H1 (cell line): ENCODE measurements around the gene TYW5. TPM values are rescaled to one million over a fixed set of nuclear protein-coding genes. Genes with fewer than 3 reads are reported as not detected.

Experiments
- CTCF ChIA-PET: fragments of 300-600 bp; sonication (Branson Sonifier 250); formaldehyde crosslinking; loops from one replicate; lab custom pipeline; 2021; ENCODE audit not compliant: partially characterized antibody; lab: Charles Lee
- POLR2A ChIA-PET: fragments of 300-600 bp; sonication (Branson Sonifier 250); formaldehyde crosslinking; loops from one replicate; lab custom pipeline; 2021; ENCODE audit warnings: inconsistent platforms; ENCODE audit not compliant: partially characterized antibody; lab: Charles Lee
- DNase-seq, 2 experiments: peaks; one replicate each; pipeline versions ENCODE4 v3.0.0 to v3.0.0-alpha.2; 2010 to 2022; ENCODE audit warnings: low spot score in 2 of 2, low read depth in 1 of 2, mixed read lengths in 1 of 2
- FAIRE-seq: peaks from 2 replicates; lab custom pipeline; 2011; peaks lifted over from hg19 to GRCh38; lab: Jason Lieb, UNC
- H2AFZ ChIP-seq: 2 replicates; pipeline ENCODE4 v1.8.1; 2012; ENCODE audit warnings: low read length, inconsistent platforms
- H2AK5ac ChIP-seq: 2 replicates; pipeline ENCODE4 v1.6.1; 2013; ENCODE audit warnings: low read depth, low read length
- H2BK120ac ChIP-seq: replicated peaks from 2 replicates; pipeline ENCODE3; 2013; ENCODE audit warnings: low read depth, low read length, inconsistent platforms
- H2BK12ac ChIP-seq: 2 replicates; pipeline ENCODE4 v1.6.1; 2013; ENCODE audit warnings: low read depth, low read length
- H2BK15ac ChIP-seq: 2 replicates; pipeline ENCODE4 v1.6.1; 2013; ENCODE audit warnings: low read length
- H2BK20ac ChIP-seq: 2 replicates; pipeline ENCODE4 v1.6.1; 2013; ENCODE audit warnings: low read length
- H2BK5ac ChIP-seq: 2 replicates; pipeline ENCODE4 v1.6.1; 2013; ENCODE audit warnings: low read depth, low read length
- H3K14ac ChIP-seq: 2 replicates; pipeline ENCODE4 v1.6.1; 2013; ENCODE audit warnings: inconsistent platforms; ENCODE audit not compliant: insufficient read length
- H3K18ac ChIP-seq: 2 replicates; pipeline ENCODE4 v1.6.1; 2013; ENCODE audit warnings: low read length; ENCODE audit errors: extremely low read depth
- H3K23ac ChIP-seq: 2 replicates; pipeline ENCODE4 v1.6.1; 2013; ENCODE audit warnings: inconsistent platforms; ENCODE audit not compliant: insufficient read length
- H3K23me2 ChIP-seq: 2 replicates; pipeline ENCODE4 v1.6.1; 2013; ENCODE audit warnings: low read depth, low read length
- H3K27ac ChIP-seq: 2 replicates; pipeline ENCODE4 v1.6.1; 2011; ENCODE audit warnings: low read depth, low read length, inconsistent platforms
- H3K27me3 ChIP-seq, 4 experiments: replicated peaks in 1 of 4; 1 replicate in 1 of 4; 2 replicates in 3 of 4; pipeline versions ENCODE4 v1.6.1 to v1.8.1; 2011 to 2013; ENCODE audit warnings: low read length in 3 of 4, mild to moderate bottlenecking in 3 of 4, inconsistent platforms in 2 of 4, mixed read lengths in 2 of 4, moderate library complexity in 1 of 4; ENCODE audit not compliant: control insufficient read depth in 3 of 4, insufficient read depth in 3 of 4; ENCODE audit errors: extremely low read depth in 1 of 4
- H3K36me3 ChIP-seq, 4 experiments: 2 replicates each; pipeline versions ENCODE4 v1.6.1 to v1.8.1; 2011 to 2013; ENCODE audit warnings: mild to moderate bottlenecking in 4 of 4, low read length in 3 of 4, moderate library complexity in 2 of 4, control low read depth in 1 of 4, inconsistent platforms in 1 of 4; ENCODE audit not compliant: insufficient read depth in 4 of 4, control insufficient read depth in 2 of 4
- H3K4ac ChIP-seq: replicated peaks from 2 replicates; pipeline ENCODE3; 2013; ENCODE audit warnings: low read length, low read depth, mixed read lengths, inconsistent platforms; ENCODE audit not compliant: insufficient read length
- H3K4me1 ChIP-seq, 4 experiments: replicated peaks in 1 of 4; 1 replicate in 1 of 4; 2 replicates in 3 of 4; pipeline versions ENCODE4 v1.6.1 to v1.8.1; 2011 to 2013; ENCODE audit warnings: low read length in 3 of 4, inconsistent platforms in 2 of 4, mixed read lengths in 1 of 4; ENCODE audit not compliant: insufficient read depth in 4 of 4, control insufficient read depth in 3 of 4
- H3K4me2 ChIP-seq, 2 experiments: 2 replicates each; pipeline versions ENCODE4 v1.6.1 to v1.8.1; 2011 to 2013; ENCODE audit warnings: low read depth in 2 of 2, low read length in 2 of 2, control low read depth in 1 of 2, inconsistent platforms in 1 of 2, mild to moderate bottlenecking in 1 of 2; ENCODE audit not compliant: insufficient read depth in 1 of 2
- H3K4me3 ChIP-seq, 4 experiments: fragments of 200-600, 300-600 bp in 1 of 4; sonication (generic), shearing (Covaris generic), sonication (Bioruptor Twin) in 1 of 4; 2 replicates each; pipeline versions ENCODE4 v1.5.1 to v1.8.1; 2011 to 2016; ENCODE audit warnings: low read length in 4 of 4, low read depth in 3 of 4, control low read depth in 2 of 4, inconsistent platforms in 2 of 4, mild to moderate bottlenecking in 2 of 4, mixed read lengths in 1 of 4, moderate library complexity in 1 of 4; ENCODE audit not compliant: insufficient read depth in 2 of 4; ENCODE audit errors: extremely low read depth in 1 of 4
- H3K56ac ChIP-seq: replicated peaks from 2 replicates; pipeline ENCODE3; 2013; ENCODE audit warnings: low read depth, mild to moderate bottlenecking, mixed read lengths, low read length, inconsistent platforms; ENCODE audit not compliant: insufficient read length
- H3K79me1 ChIP-seq: 2 replicates; pipeline ENCODE4 v1.6.1; 2013; ENCODE audit warnings: low read depth, low read length, control low read depth
- H3K79me2 ChIP-seq, 2 experiments: 2 replicates each; pipeline versions ENCODE4 v1.6.1 to v1.8.1; 2012 to 2013; ENCODE audit warnings: low read length in 2 of 2, mild to moderate bottlenecking in 2 of 2, inconsistent platforms in 1 of 2; ENCODE audit not compliant: insufficient read depth in 2 of 2, control insufficient read depth in 1 of 2
- H3K9ac ChIP-seq, 4 experiments: replicated peaks in 1 of 4; 1 replicate in 1 of 4; 2 replicates in 3 of 4; pipeline versions ENCODE4 v1.6.1 to v1.8.1; 2011 to 2013; ENCODE audit warnings: low read depth in 3 of 4, low read length in 3 of 4, control low read depth in 2 of 4, mild to moderate bottlenecking in 2 of 4, moderate library complexity in 2 of 4, inconsistent platforms in 1 of 4; ENCODE audit errors: extremely low read depth in 1 of 4
- H3K9me3 ChIP-seq, 2 experiments: 2 replicates each; pipeline versions ENCODE4 v1.6.1 to v1.8.1; 2012 to 2013; ENCODE audit warnings: mild to moderate bottlenecking in 2 of 2, moderate library complexity in 2 of 2, control low read depth in 1 of 2, inconsistent platforms in 1 of 2, low read depth in 1 of 2, low read length in 1 of 2, mixed read lengths in 1 of 2; ENCODE audit not compliant: insufficient read depth in 2 of 2
- H4K20me1 ChIP-seq, 2 experiments: replicated peaks in 1 of 2; 2 replicates each; pipeline versions ENCODE3 to v1.8.1; 2011 to 2013; ENCODE audit warnings: inconsistent platforms in 2 of 2, low read length in 2 of 2, mild to moderate bottlenecking in 1 of 2; ENCODE audit not compliant: insufficient read depth in 2 of 2, control insufficient read depth in 1 of 2
- H4K5ac ChIP-seq: 2 replicates; pipeline ENCODE4 v1.6.1; 2013; ENCODE audit warnings: low read length, low read depth, mixed read lengths, inconsistent platforms; ENCODE audit not compliant: insufficient read length
- H4K8ac ChIP-seq: 2 replicates; pipeline ENCODE4 v1.8.0; 2013; ENCODE audit warnings: mild to moderate bottlenecking, moderate library complexity, low read length, inconsistent platforms; ENCODE audit not compliant: insufficient read depth; ENCODE audit errors: extremely low read depth
- H4K91ac ChIP-seq: replicated peaks from 2 replicates; pipeline ENCODE3; 2013; ENCODE audit warnings: low read length, mixed read lengths, inconsistent platforms; ENCODE audit not compliant: insufficient read length
- ASH2L ChIP-seq: fragments of 200-600, 300-600 bp; sonication (generic); IDR thresholded peaks from one replicate; pipeline ENCODE4 v1.7.1; 2017; ENCODE audit warnings: low read length
- BCL11A ChIP-seq, 2 experiments: IDR thresholded peaks; one replicate each; pipeline ENCODE4 v1.6.1; 2011; ENCODE audit warnings: low read depth in 2 of 2, low read length in 2 of 2, mild to moderate bottlenecking in 2 of 2
- CHD2 ChIP-seq: IDR thresholded peaks from 2 replicates; pipeline ENCODE4 v1.6.1; 2012; ENCODE audit warnings: low read length, improper control_type of control experiment
- CTCF ChIP-seq, 3 experiments: IDR thresholded peaks; 1 replicate in 2 of 3; 2 replicates in 1 of 3; pipeline versions ENCODE4 v1.5.1 to v1.6.1; 2011; ENCODE audit warnings: low read length in 3 of 3, mild to moderate bottlenecking in 3 of 3, inconsistent platforms in 2 of 3, low read depth in 1 of 3, moderate library complexity in 1 of 3; ENCODE audit not compliant: insufficient read depth in 1 of 3; ENCODE audit errors: control extremely low read depth in 1 of 3
- GTF2F1 ChIP-seq: IDR thresholded peaks from 2 replicates; pipeline ENCODE4 v1.6.1; 2012; ENCODE audit warnings: low read depth, low read length, improper control_type of control experiment, borderline replicate concordance
- HDAC2 ChIP-seq, 2 experiments: fragments of 300-600 bp in 1 of 2; sonication (generic) in 1 of 2; IDR thresholded peaks; 2 replicates each; pipeline ENCODE4 v1.6.1; 2011 to 2012; ENCODE audit warnings: low read depth in 2 of 2, low read length in 2 of 2, mild to moderate bottlenecking in 2 of 2, moderate library complexity in 2 of 2, borderline replicate concordance in 1 of 2, inconsistent platforms in 1 of 2
- HDAC6 ChIP-seq: IDR thresholded peaks from one replicate; pipeline ENCODE4 v1.7.1; 2012; ENCODE audit warnings: low read depth, mild to moderate bottlenecking, inconsistent platforms, low read length, moderate library complexity
- JUND ChIP-seq: IDR thresholded peaks from 2 replicates; pipeline ENCODE4 v1.6.1; 2011; ENCODE audit warnings: mild to moderate bottlenecking, improper control_type of control experiment, low read length
- KDM1A ChIP-seq: fragments of 200-600, 300-600 bp; sonication (generic); IDR thresholded peaks from 2 replicates; pipeline ENCODE4 v1.7.1; 2016; ENCODE audit warnings: mild to moderate bottlenecking, low read length, borderline replicate concordance
- PHF8 ChIP-seq: fragments of 200-600 bp; sonication (generic); conservative IDR thresholded peaks from 2 replicates; pipeline ENCODE4 v1.7.1; 2012; ENCODE audit warnings: low read depth, mild to moderate bottlenecking, inconsistent platforms, low read length, moderate library complexity
- POLR2A ChIP-seq, 2 experiments: IDR thresholded peaks; 1 replicate in 1 of 2; 2 replicates in 1 of 2; pipeline ENCODE4 v1.6.1; 2011; ENCODE audit warnings: low read depth in 2 of 2, low read length in 2 of 2, mild to moderate bottlenecking in 2 of 2; ENCODE audit errors: control extremely low read depth in 1 of 2
- TEAD4 ChIP-seq: IDR thresholded peaks from 2 replicates; pipeline ENCODE4 v1.6.1; 2012; ENCODE audit warnings: low read depth, low read length, inconsistent platforms, mixed read lengths
- WGBS, 2 experiments: shearing (Covaris generic) in 1 of 2; methylation state at CpG; one replicate each; pipeline versions ENCODE4 v1.1.6 to v1.1.7; 2013 to 2015; ENCODE audit warnings: low lambda C conversion rate in 2 of 2, mixed read lengths in 2 of 2, inconsistent platforms in 1 of 2, low coverage in 1 of 2, missing lambda C conversion rate in 1 of 2; ENCODE audit not compliant: insufficient replicate concordance in 2 of 2, insufficient coverage in 1 of 2, insufficient read length in 1 of 2; ENCODE audit errors: extremely low coverage in 1 of 2, missing lambda C conversion rate in 1 of 2; 5-methylcytosine and 5-hydroxymethylcytosine counted together
- polyA plus RNA-seq, 7 experiments: library from polyadenylated mRNA; depleted of rRNA in 3 of 7; stranded (reverse) in 5 of 7; unstranded in 2 of 7; fragments of >200 nt in 5 of 7; fragments of 200-250 nt in 2 of 7; gene quantifications; 1 replicate in 5 of 7; 2 replicates in 1 of 7; 4 replicates in 1 of 7; pipeline versions ENCODE4 v1.2.1 to v1.2.3, GENCODE V29; 2011 to 2013; ENCODE audit warnings: missing spikeins in 2 of 7, mixed read lengths in 2 of 7
- total RNA-seq: library from RNA; stranded (reverse); fragmentation: NEBNext Ultra II Directional; extraction: Animal tissue kit (Norgen Biotek cat#: 25700); gene quantifications from 2 replicates; pipeline ENCODE4 v1.2.1, GENCODE V29; 2021

Gene TYW5
- total and polyA plus RNA-seq, 2 of the 8 experiments (the other 6 are each of a cell fraction or from before 2014, with no cell fraction given) = 5.4 to 11.3 TPM

GRCh38 chr2:199922856-199923255, 32.4 kb downstream of the TYW5 start:
- Histone ChIP-seq H3K4me2 (no peak overlapping the region; a peak in 1 of 4 replicates), H3K23me2 (no peaks in the 10 kb centered on the region), H2BK20ac (no peak overlapping the region), H2AFZ (no peak overlapping the region), H3K36me3 (peaks cover 0 to 44% (median 8%) of the 10 kb centered on the region in 4 experiments; a peak in 5 of 8 replicates), H3K14ac (no peak overlapping the region), H3K79me1 (peaks cover 9% of the 10 kb centered on the region), H3K4me1 (peaks cover 0 to 5% (median 0%) of the 10 kb centered on the region in 4 experiments; a peak in 1 of 7 replicates), H4K8ac (no peak overlapping the region), H2AK5ac (no peak overlapping the region), H2BK5ac (no peak overlapping the region), H3K4me3 (no peak overlapping the region), H4K91ac (no peak overlapping the region), H2BK15ac (no peak overlapping the region), H3K23ac (no peak overlapping the region), H3K9ac (no peak overlapping the region; a peak in 1 of 7 replicates), H3K4ac (no peak overlapping the region), H2BK12ac (no peak overlapping the region), H4K20me1 (peaks cover 7% of the 10 kb centered on the region in 2 experiments), H3K27ac (no peak overlapping the region), H3K27me3 (no peaks in the 10 kb centered on the region), H2BK120ac (no peak overlapping the region), H3K9me3 (no peaks in the 10 kb centered on the region), H3K18ac (no peak overlapping the region), H3K79me2 (peaks cover 12 to 87% of the 10 kb centered on the region in 2 experiments), H3K56ac (no peak overlapping the region), H4K5ac (no peak overlapping the region)
- CTCF ChIA-PET = interaction anchor here (0.8 to 1.7 kb wide), 5 partner anchors 10 to 229 kb away, joined by 3 to 6 read pairs (median 4); no protein-coding TSS in a partner anchor
- DNase-seq (no peak), FAIRE-seq (no peak)
- POLR2A ChIA-PET = no interaction called here
- WGBS, 2 experiments = 82% methylated on average over 5 of the region's 5 CpGs; no CpG with 5 or more reads in 1 of the 2 experiments
- TF ChIP-seq CTCF (IDR thresholded peaks at IDR 0.05; ENCODE audit: control extremely low read depth in 1 of 3, insufficient read depth in 1 of 3, low read depth in 1 of 3, low read length in 3 of 3) = no peak
- no peak for TF ChIP-seq HDAC6
- TF ChIP-seq GTF2F1 = no peak
- no peak for TF ChIP-seq HDAC2 (IDR thresholded peaks at IDR 0.05; ENCODE audit: borderline replicate concordance in 1 of 2, low read depth in 2 of 2, low read length in 2 of 2)
- no peak for TF ChIP-seq KDM1A
- TF ChIP-seq CHD2 = no peak
- TF ChIP-seq POLR2A (IDR thresholded peaks at IDR 0.05; ENCODE audit: control extremely low read depth in 1 of 2, low read depth in 2 of 2, low read length in 2 of 2) = no peak
- TF ChIP-seq ASH2L = no peak
- no peak for TF ChIP-seq TEAD4
- TF ChIP-seq BCL11A (IDR thresholded peaks at IDR 0.05; ENCODE audit: low read depth in 2 of 2, low read length in 2 of 2) = no peak
- no peak for TF ChIP-seq JUND
- TF ChIP-seq PHF8 = no peak
